Suprapubic skin (tissue), 4 donors: ENCODE results near the gene LUC7L. TPM values are rescaled to one million over a fixed set of nuclear protein-coding genes. Genes with fewer than 3 reads are reported as not detected.
A peak's percentile ranks its signal among the peaks of the same experiment; 100 is the strongest.
"Not testable (repeated sequence)": the region's sequence is repeated elsewhere in the genome, so short reads cannot be mapped to it uniquely, and the experiment has no call there.

Experiments used
- DNase-seq, 2 donors: peaks; one replicate each; pipeline ENCODE4 v3.0.0-alpha.2; 2019; ENCODE audit warnings: low spot score in 2 of 2
- H3K27ac ChIP-seq: fragments of 200-600 bp; sonication (generic); one replicate; pipeline ENCODE4 v1.5.1; 2019
- H3K27me3 ChIP-seq: fragments of 200-600 bp; sonication (generic); one replicate; pipeline ENCODE4 v1.5.1; 2019
- H3K36me3 ChIP-seq: fragments of 200-600 bp; sonication (generic); one replicate; pipeline ENCODE4 v1.5.1; 2019
- H3K4me1 ChIP-seq: fragments of 200-600 bp; sonication (generic); one replicate; pipeline ENCODE4 v1.5.1; 2019
- H3K4me3 ChIP-seq: fragments of 200-600 bp; sonication (generic); one replicate; pipeline ENCODE4 v1.5.1; 2019; ENCODE audit warnings: mild to moderate bottlenecking
- H3K9me3 ChIP-seq: fragments of 200-600 bp; sonication (generic); one replicate; pipeline ENCODE4 v1.5.1; 2019
- CTCF ChIP-seq, 2 donors: fragments of 200-600 bp in 1 of 2; fragments of 450-650 bp in 1 of 2; sonication (generic) in 1 of 2; IDR thresholded peaks; one replicate each; pipeline ENCODE4 v1.5.1; 2016 to 2019; ENCODE audit warnings: antibody characterized with exemption in 2 of 2, mild to moderate bottlenecking in 1 of 2, moderate library complexity in 1 of 2
- EP300 ChIP-seq: sonication (generic); formaldehyde crosslinking; IDR thresholded peaks from one replicate; pipeline ENCODE4 v1.6.1; 2017; ENCODE audit warnings: antibody characterized with exemption
- POLR2A ChIP-seq, 2 donors: fragments of 450-650 bp; IDR thresholded peaks; one replicate each; pipeline ENCODE4 v1.6.1; 2017; ENCODE audit warnings: antibody characterized with exemption in 2 of 2, mild to moderate bottlenecking in 2 of 2, moderate library complexity in 2 of 2
- POLR2AphosphoS5 ChIP-seq, 3 donors: sonication (generic); formaldehyde crosslinking; IDR thresholded peaks; one replicate each; pipeline ENCODE4 v1.6.1; 2017; ENCODE audit warnings: antibody characterized with exemption in 3 of 3
- WGBS: methylation state at CpG from one replicate; pipeline ENCODE4 v1.1.5; 2018; 5-methylcytosine and 5-hydroxymethylcytosine counted together
- total RNA-seq, 4 donors: library from RNA; depleted of rRNA; stranded (reverse); fragments of >200 nt; gene quantifications; one replicate each; pipeline ENCODE4 v1.1.0, GENCODE V29; 2016

LUC7L gene
- total RNA-seq, 4 donors from 2014 or later, result 47.6 to 206 (median 59.5) TPM

GRCh38 chr16:165539-166374, 63.5 kb downstream of the LUC7L start, which contains the start of gene HBM:
Gene HBM, plus strand, starts transcription at chr16:165978. Its CDS starts 20 bp downstream, at chr16:165998.
- H3K4me3 ChIP-seq, result peak within 1 kb of the TSS; percentile 26
- no peak within 1 kb of the TSS for H3K27ac ChIP-seq
- peaks cover 68% of the 10 kb centered on the region for H3K27me3 ChIP-seq
- peaks cover 18% of the 10 kb centered on the region for H3K4me1 ChIP-seq
- H3K9me3 ChIP-seq, result no peaks in the 10 kb centered on the region
- no peak for DNase-seq
- H3K36me3 ChIP-seq, result no peaks in the 10 kb centered on the region
- 0% methylated on average over 22 of the region's 75 CpGs for WGBS
- TF ChIP-seq CTCF (IDR thresholded peaks at IDR 0.05), result no peak
- no peak for TF ChIP-seq POLR2A (IDR thresholded peaks at IDR 0.05)
- no peak for TF ChIP-seq EP300
- no peak for TF ChIP-seq POLR2AphosphoS5 (IDR thresholded peaks at IDR 0.05)

- Histone ChIP-seq H3K36me3 (no peaks in the 10 kb centered on the region), H3K4me1 (peaks cover 18% of the 10 kb centered on the region), H3K4me3 (peak overlapping the region; percentile 26), H3K9me3 (no peaks in the 10 kb centered on the region), H3K27me3 (peaks cover 64% of the 10 kb centered on the region), H3K27ac (no peak overlapping the region)
- no peak for DNase-seq
- WGBS, result no CpG with 5 or more reads among the region's 77 CpGs
- no peak for TF ChIP-seq CTCF (IDR thresholded peaks at IDR 0.05)
- TF ChIP-seq POLR2A (IDR thresholded peaks at IDR 0.05), result no peak
- TF ChIP-seq POLR2AphosphoS5 (IDR thresholded peaks at IDR 0.05), result no peak
- TF ChIP-seq EP300, result no peak
Observed at GRCh38 chr16:164827-165538, 64.3 kb downstream of the LUC7L start.

GRCh38 chr16:164134-164823, 65.0 kb downstream of the LUC7L start:
- not testable (repeated sequence) for H3K9me3 ChIP-seq, DNase-seq, H3K36me3 ChIP-seq, H3K27ac ChIP-seq, H3K4me3 ChIP-seq
- Histone ChIP-seq H3K27me3 (peaks cover 62% of the 10 kb centered on the region), H3K4me1 (peaks cover 18% of the 10 kb centered on the region)
- WGBS, result no CpG with 5 or more reads among the region's 80 CpGs

GRCh38 chr16:163696-164095, 65.6 kb downstream of the LUC7L start:
- H3K9me3 ChIP-seq, H3K36me3 ChIP-seq, H3K27ac ChIP-seq, H3K4me3 ChIP-seq, DNase-seq: not testable (repeated sequence)
- Histone ChIP-seq H3K27me3 (peaks cover 59% of the 10 kb centered on the region), H3K4me1 (peaks cover 18% of the 10 kb centered on the region)
- 9% methylated on average over 2 of the region's 3 CpGs for WGBS

GRCh38 chr16:163139-163538, 66.1 kb downstream of the LUC7L start:
- Histone ChIP-seq H3K4me1 (peaks cover 18% of the 10 kb centered on the region), H3K27me3 (peaks cover 56% of the 10 kb centered on the region)
- WGBS, result 88% methylated on average over 9 of the region's 10 CpGs
- H3K27ac ChIP-seq, H3K36me3 ChIP-seq, H3K4me3 ChIP-seq, DNase-seq, H3K9me3 ChIP-seq: not testable (repeated sequence)

- no peaks in the 10 kb centered on the region for H3K9me3 ChIP-seq
- peaks cover 53% of the 10 kb centered on the region for H3K27me3 ChIP-seq
- H3K4me1 ChIP-seq, result peaks cover 18% of the 10 kb centered on the region
- no peaks in the 10 kb centered on the region for H3K36me3 ChIP-seq
- DNase-seq, result no peak
- no peak overlapping the region for H3K4me3 ChIP-seq
- TF ChIP-seq POLR2AphosphoS5 (IDR thresholded peaks at IDR 0.05) (no peak), CTCF (IDR thresholded peaks at IDR 0.05) (no peak), POLR2A (IDR thresholded peaks at IDR 0.05) (no peak), EP300 (no peak)
- no peak overlapping the region for H3K27ac ChIP-seq
- 92% methylated on average over 7 of the region's 13 CpGs for WGBS
Observed at GRCh38 chr16:162271-162991, 66.8 kb downstream of the LUC7L start.
